Skin epidermis (tissue), 12 donors: ENCODE measurements around the gene TTC28.

ENCODE experiments used
- H3K27ac ChIP-seq, 21 experiments: fragments of 200-600 bp; sonication (generic) in 11 of 21; one replicate each; pipeline ENCODE4 v1.5.0; 2020; ENCODE audit warnings: mild to moderate bottlenecking in 3 of 21, inconsistent platforms in 2 of 21, moderate library complexity in 2 of 21
- H3K4me3 ChIP-seq, 7 experiments: fragments of 200-600 bp; sonication (generic) in 2 of 7; one replicate each; pipeline ENCODE4 v1.5.0; 2020; ENCODE audit warnings: inconsistent platforms in 2 of 7, mild to moderate bottlenecking in 2 of 7, moderate library complexity in 1 of 7

Gene TTC28

GRCh38 chr22:28058036-28058435, 621.6 kb downstream of the TTC28 start:
- Histone ChIP-seq H3K27ac (no peak overlapping the region), H3K4me3 (no peak overlapping the region)

- Histone ChIP-seq H3K27ac (no peak overlapping the region), H3K4me3 (no peak overlapping the region)
Observed at GRCh38 chr22:28054819-28055208, 624.8 kb downstream of the TTC28 start.

- Histone ChIP-seq H3K27ac (peak overlapping the region in 1 of 21 experiments; percentile 45), H3K4me3 (no peak overlapping the region)
Observed at GRCh38 chr22:28053896-28054818, 625.5 kb downstream of the TTC28 start.

- no peak overlapping the region for H3K27ac ChIP-seq
- no peak overlapping the region for H3K4me3 ChIP-seq
Observed at GRCh38 chr22:28052825-28053269, 626.8 kb downstream of the TTC28 start.

- Histone ChIP-seq H3K4me3 (no peak overlapping the region), H3K27ac (no peak overlapping the region)
Observed at GRCh38 chr22:28051787-28052356, 627.8 kb downstream of the TTC28 start.

GRCh38 chr22:28051091-28051786, 628.4 kb downstream of the TTC28 start:
- H3K27ac ChIP-seq, result no peak overlapping the region
- H3K4me3 ChIP-seq, result no peak overlapping the region

GRCh38 chr22:28048529-28048928, 631.1 kb downstream of the TTC28 start:
- Histone ChIP-seq H3K4me3 (no peak overlapping the region), H3K27ac (peak overlapping the region in 3 of 21 experiments; percentile 14 to 58 (median 15))

GRCh38 chr22:28047740-28048139, 631.9 kb downstream of the TTC28 start:
- H3K27ac ChIP-seq, result peak overlapping the region in 2 of 21 experiments; percentile 47 to 58
- H3K4me3 ChIP-seq, result no peak overlapping the region

- Histone ChIP-seq H3K27ac (no peak overlapping the region), H3K4me3 (no peak overlapping the region)
Observed at GRCh38 chr22:28046100-28046499, 633.5 kb downstream of the TTC28 start.

- Histone ChIP-seq H3K4me3 (no peak overlapping the region), H3K27ac (no peak overlapping the region)
Observed at GRCh38 chr22:28044546-28045173, 635.0 kb downstream of the TTC28 start.

GRCh38 chr22:28043266-28043665, 636.4 kb downstream of the TTC28 start:
- Histone ChIP-seq H3K4me3 (no peak overlapping the region), H3K27ac (no peak overlapping the region)

- H3K27ac ChIP-seq, result peak overlapping the region in 1 of 21 experiments; percentile 15
- no peak overlapping the region for H3K4me3 ChIP-seq
Observed at GRCh38 chr22:28034760-28035401, 644.8 kb downstream of the TTC28 start.

GRCh38 chr22:28034145-28034759, 645.4 kb downstream of the TTC28 start:
- Histone ChIP-seq H3K27ac (peak overlapping the region in 1 of 21 experiments; percentile 15), H3K4me3 (no peak overlapping the region)

- H3K4me3 ChIP-seq, result no peak overlapping the region
- H3K27ac ChIP-seq, result no peak overlapping the region
Observed at GRCh38 chr22:28032861-28033260, 646.8 kb downstream of the TTC28 start.

- Histone ChIP-seq H3K4me3 (no peak overlapping the region), H3K27ac (no peak overlapping the region)
Observed at GRCh38 chr22:28031383-28031922, 648.2 kb downstream of the TTC28 start.

GRCh38 chr22:28030473-28030872, 649.2 kb downstream of the TTC28 start:
- no peak overlapping the region for H3K4me3 ChIP-seq
- H3K27ac ChIP-seq, result no peak overlapping the region

- H3K4me3 ChIP-seq, result no peak overlapping the region
- H3K27ac ChIP-seq, result peak overlapping the region in 3 of 21 experiments; percentile 51 to 67 (median 58)
Observed at GRCh38 chr22:28029956-28030355, 649.7 kb downstream of the TTC28 start.

- peak overlapping the region in 4 of 21 experiments; percentile 6 to 67 (median 54) for H3K27ac ChIP-seq
- no peak overlapping the region for H3K4me3 ChIP-seq
Observed at GRCh38 chr22:28029201-28029948, 650.3 kb downstream of the TTC28 start.
